Mesenchymal stem cell (in vitro differentiated cells and primary cell): ENCODE measurements around the gene TMPO.
"Not testable (repeated sequence)": the region's sequence is repeated elsewhere in the genome, so short reads cannot be mapped to it uniquely, and the experiment has no call there.

Experiments used
- DNase-seq: peaks from one replicate; pipeline ENCODE4 v3.0.0-alpha.2; 2013
- H2AFZ ChIP-seq: one replicate; pipeline ENCODE4 v1.6.1; 2013; ENCODE audit warnings: low read depth, mild to moderate bottlenecking, control low read depth, inconsistent platforms, low read length, moderate library complexity
- H2AK5ac ChIP-seq: 2 replicates; pipeline ENCODE4 v1.6.1; 2013; ENCODE audit warnings: low read length, moderate library complexity, mild to moderate bottlenecking, inconsistent platforms; ENCODE audit not compliant: severe bottlenecking
- H2BK120ac ChIP-seq: one replicate; pipeline ENCODE4 v1.6.1; 2013; ENCODE audit warnings: low read depth, mild to moderate bottlenecking, inconsistent platforms, low read length, moderate library complexity
- H2BK12ac ChIP-seq, 2 experiments: one replicate each; pipeline ENCODE4 v1.6.1; 2013; ENCODE audit warnings: inconsistent platforms in 2 of 2, low read length in 2 of 2, mild to moderate bottlenecking in 2 of 2, moderate library complexity in 2 of 2, control low read depth in 1 of 2
- H2BK15ac ChIP-seq: one replicate; pipeline ENCODE4 v1.6.1; 2013; ENCODE audit warnings: mild to moderate bottlenecking, low read depth, inconsistent platforms; ENCODE audit not compliant: poor library complexity, severe bottlenecking
- H2BK5ac ChIP-seq: 2 replicates; pipeline ENCODE4 v1.6.1; 2013; ENCODE audit warnings: low read depth, mild to moderate bottlenecking, low read length, control low read depth, inconsistent platforms; ENCODE audit not compliant: poor library complexity, severe bottlenecking
- H3K14ac ChIP-seq, 2 experiments: one replicate each; pipeline ENCODE4 v1.6.1; 2013; ENCODE audit warnings: inconsistent platforms in 2 of 2, low read length in 2 of 2, control low read depth in 1 of 2, mild to moderate bottlenecking in 1 of 2, moderate library complexity in 1 of 2
- H3K18ac ChIP-seq, 2 experiments: one replicate each; pipeline ENCODE4 v1.6.1; 2013; ENCODE audit warnings: inconsistent platforms in 2 of 2, low read length in 2 of 2, control low read depth in 1 of 2, low read depth in 1 of 2, mild to moderate bottlenecking in 1 of 2
- H3K23ac ChIP-seq, 2 experiments: one replicate each; pipeline ENCODE4 v1.6.1; 2013; ENCODE audit warnings: inconsistent platforms in 2 of 2, low read length in 2 of 2, mild to moderate bottlenecking in 2 of 2, moderate library complexity in 2 of 2, control low read depth in 1 of 2
- H3K27ac ChIP-seq: 2 replicates; pipeline ENCODE4 v1.5.1; 2013; ENCODE audit warnings: mild to moderate bottlenecking, moderate library complexity, low read length, control low read depth, inconsistent platforms; ENCODE audit not compliant: poor library complexity, severe bottlenecking
- H3K27me3 ChIP-seq, 2 experiments: 2 replicates each; pipeline versions ENCODE4 v1.6.1 to v1.7.0; 2013; ENCODE audit warnings: low read length in 2 of 2, mild to moderate bottlenecking in 2 of 2, moderate library complexity in 2 of 2, control low read depth in 1 of 2, inconsistent platforms in 1 of 2; ENCODE audit not compliant: control insufficient read depth in 1 of 2, insufficient read depth in 1 of 2
- H3K36me3 ChIP-seq, 2 experiments: 2 replicates each; pipeline versions ENCODE4 v1.6.1 to v1.7.0; 2013; ENCODE audit warnings: low read length in 2 of 2, control low read depth in 1 of 2, inconsistent platforms in 1 of 2, low read depth in 1 of 2, mild to moderate bottlenecking in 1 of 2; ENCODE audit not compliant: insufficient read depth in 2 of 2, control insufficient read depth in 1 of 2
- H3K4ac ChIP-seq, 2 experiments: one replicate each; pipeline ENCODE4 v1.6.1; 2013; ENCODE audit warnings: inconsistent platforms in 2 of 2, low read length in 2 of 2, mild to moderate bottlenecking in 2 of 2, moderate library complexity in 2 of 2, control low read depth in 1 of 2, low read depth in 1 of 2
- H3K4me1 ChIP-seq: 2 replicates; pipeline ENCODE4 v1.6.1; 2013; ENCODE audit warnings: low read depth, low read length, control low read depth; ENCODE audit not compliant: control insufficient read depth, insufficient read depth
- H3K4me2 ChIP-seq: 2 replicates; pipeline ENCODE4 v1.6.1; 2013; ENCODE audit warnings: low read length, mild to moderate bottlenecking, inconsistent platforms; ENCODE audit not compliant: poor library complexity, severe bottlenecking
- H3K4me3 ChIP-seq, 2 experiments: 2 replicates each; pipeline versions ENCODE4 v1.5.1 to v1.7.0; 2013; ENCODE audit warnings: low read length in 2 of 2, mild to moderate bottlenecking in 2 of 2, control low read depth in 1 of 2, low read depth in 1 of 2; ENCODE audit not compliant: insufficient read depth in 1 of 2
- H3K79me1 ChIP-seq: replicated peaks from 2 replicates; pipeline ENCODE4 v1.6.1; 2013; ENCODE audit warnings: mild to moderate bottlenecking, control low read depth, low read length, inconsistent platforms; ENCODE audit not compliant: poor library complexity, severe bottlenecking
- H3K9ac ChIP-seq: 2 replicates; pipeline ENCODE4 v1.7.0; 2013; ENCODE audit warnings: mild to moderate bottlenecking, low read length, moderate library complexity
- H3K9me3 ChIP-seq: 2 replicates; pipeline ENCODE4 v1.7.0; 2013; ENCODE audit warnings: mild to moderate bottlenecking, low read length; ENCODE audit not compliant: control insufficient read depth
- H4K8ac ChIP-seq: one replicate; pipeline ENCODE4 v1.6.1; 2013; ENCODE audit warnings: inconsistent platforms, mild to moderate bottlenecking, low read length, moderate library complexity
- H4K91ac ChIP-seq: one replicate; pipeline ENCODE4 v1.6.1; 2013; ENCODE audit warnings: mild to moderate bottlenecking, low read length, inconsistent platforms
- WGBS: methylation state at CpG from one replicate; pipeline ENCODE4 v1.1.7; 2013; ENCODE audit warnings: mixed read lengths; 5-methylcytosine and 5-hydroxymethylcytosine counted together

TMPO gene

DNA sequence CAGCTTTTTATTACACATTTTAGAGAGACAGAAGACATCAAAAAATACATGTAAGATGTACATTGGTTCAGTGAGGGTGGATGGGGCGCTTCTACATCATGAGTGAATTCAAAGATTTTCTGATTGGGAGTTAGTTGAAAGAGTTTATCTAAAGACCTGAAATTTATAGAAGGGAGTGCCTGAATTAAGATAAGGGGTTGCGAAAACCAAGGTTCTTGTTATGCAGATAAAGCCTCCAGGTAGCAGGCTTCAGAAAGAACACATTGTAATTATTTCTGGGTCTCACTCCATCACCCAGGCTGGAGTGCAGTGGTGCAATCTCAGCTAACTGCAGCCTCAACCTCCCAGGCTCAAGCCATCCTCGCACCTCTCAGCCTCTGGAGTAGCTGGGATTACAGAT is 26.2 kb upstream of the TMPO start:
- no peaks in the 10 kb centered on the region for H3K79me1 ChIP-seq
- no peak for DNase-seq
- peaks cover 6% of the 10 kb centered on the region for H3K9me3 ChIP-seq
- H2BK15ac ChIP-seq: no peak overlapping the region
- H2AK5ac ChIP-seq: peak overlapping the region; percentile 73
- H4K91ac ChIP-seq: no peak overlapping the region
- no peaks in the 10 kb centered on the region for H3K36me3 ChIP-seq
- H3K27me3 ChIP-seq: no peaks in the 10 kb centered on the region
- H3K4ac ChIP-seq: no peak overlapping the region
- no peak overlapping the region for H3K14ac ChIP-seq
- no peak overlapping the region for H2BK120ac ChIP-seq
- 94% methylated on average over 3 of the region's 3 CpGs for WGBS
- H2BK12ac ChIP-seq: no peak overlapping the region
- H2AFZ ChIP-seq: no peak overlapping the region
- H2BK5ac ChIP-seq: no peak overlapping the region
- H3K27ac ChIP-seq: no peak overlapping the region
- H3K4me3 ChIP-seq: no peak overlapping the region
- H3K9ac ChIP-seq: no peak overlapping the region
- no peak overlapping the region for H3K4me2 ChIP-seq
- H3K18ac ChIP-seq: no peak overlapping the region
- peaks cover 3% of the 10 kb centered on the region for H3K4me1 ChIP-seq
- no peak overlapping the region for H3K23ac ChIP-seq
- no peak overlapping the region for H4K8ac ChIP-seq

GRCh38 chr12:98490501-98491453 is 24.6 kb upstream of the TMPO start:
- peak overlapping the region; percentile 19 for H2AK5ac ChIP-seq
- peak overlapping the region; percentile 69 for H3K9ac ChIP-seq

GRCh38 chr12:98492580-98493140 is 22.7 kb upstream of the TMPO start:
- H3K27ac ChIP-seq: no peak overlapping the region

More at GRCh38 chr12:98490501-98491453, 24.6 kb upstream of the TMPO start:
- H3K36me3 ChIP-seq: no peaks in the 10 kb centered on the region
- no peaks in the 10 kb centered on the region for H3K27me3 ChIP-seq
- H3K4me2 ChIP-seq: no peak overlapping the region
- peak; percentile 87 for DNase-seq
- H2BK12ac ChIP-seq: no peak overlapping the region
- H4K91ac ChIP-seq: no peak overlapping the region
- peak overlapping the region; percentile 87 for H3K27ac ChIP-seq
- H2BK120ac ChIP-seq: no peak overlapping the region
- peak overlapping the region in 1 of 2 experiments; percentile 6 for H3K18ac ChIP-seq
- H3K4me3 ChIP-seq: no peak overlapping the region
- peak overlapping the region; percentile 69 for H4K8ac ChIP-seq
- H3K9me3 ChIP-seq: no peaks in the 10 kb centered on the region
- no peaks in the 10 kb centered on the region for H3K79me1 ChIP-seq
- H2BK15ac ChIP-seq: no peak overlapping the region
- no peak overlapping the region for H3K23ac ChIP-seq
- H3K4ac ChIP-seq: peak overlapping the region in 1 of 2 experiments; percentile 67
- peak overlapping the region; percentile 88 for H2BK5ac ChIP-seq
- H2AFZ ChIP-seq: peak overlapping the region; percentile 39
- H3K14ac ChIP-seq: no peak overlapping the region
- WGBS: 20% methylated on average over 13 of the region's 14 CpGs
- H3K4me1 ChIP-seq: peaks cover 3% of the 10 kb centered on the region

DNA sequence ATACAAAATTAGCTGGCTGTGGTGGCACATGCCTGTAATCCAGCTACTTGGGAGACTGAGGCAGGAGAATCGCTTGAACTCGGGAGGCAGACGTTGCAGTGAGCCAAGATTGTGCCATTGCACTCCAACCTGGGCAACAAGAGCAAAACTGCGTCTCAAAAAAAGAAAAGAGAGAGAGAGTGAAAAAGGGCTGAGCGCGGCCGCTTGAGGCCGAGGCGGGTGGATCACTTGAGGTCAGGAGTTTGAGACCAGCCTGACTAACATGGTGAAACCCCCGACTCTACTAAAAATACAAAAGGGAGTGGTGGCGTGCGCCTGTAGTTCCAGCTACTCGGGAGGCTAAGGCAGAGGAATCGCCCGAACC is 14.1 kb upstream of the TMPO start:
- not testable (repeated sequence) for H3K14ac ChIP-seq, H3K18ac ChIP-seq, H2AK5ac ChIP-seq, H3K79me1 ChIP-seq, H3K36me3 ChIP-seq, H3K4me3 ChIP-seq, H2BK15ac ChIP-seq, H2BK12ac ChIP-seq, H4K8ac ChIP-seq, H3K27me3 ChIP-seq, H2BK120ac ChIP-seq, H3K4ac ChIP-seq, DNase-seq, H3K4me1 ChIP-seq, H3K23ac ChIP-seq, H2AFZ ChIP-seq, H2BK5ac ChIP-seq, H3K9ac ChIP-seq, H4K91ac ChIP-seq, H3K4me2 ChIP-seq, H3K9me3 ChIP-seq
- 98% methylated on average over 13 of the region's 15 CpGs for WGBS
- H3K27ac ChIP-seq: peak overlapping the region; percentile 94

More at GRCh38 chr12:98492580-98493140, 22.7 kb upstream of the TMPO start:
- Histone ChIP-seq H2AK5ac (peak overlapping the region; percentile 98), H2BK120ac (no peak overlapping the region), H2BK15ac (no peak overlapping the region), H3K4me3 (no peak overlapping the region), H3K9me3 (no peaks in the 10 kb centered on the region), H4K91ac (no peak overlapping the region), H2BK5ac (no peak overlapping the region), H4K8ac (no peak overlapping the region), H2BK12ac (no peak overlapping the region), H3K14ac (no peak overlapping the region), H3K4ac (no peak overlapping the region), H3K4me1 (peaks cover 3% of the 10 kb centered on the region), H2AFZ (no peak overlapping the region), H3K18ac (no peak overlapping the region), H3K23ac (no peak overlapping the region), H3K27me3 (no peaks in the 10 kb centered on the region), H3K9ac (no peak overlapping the region), H3K79me1 (no peaks in the 10 kb centered on the region), H3K36me3 (no peaks in the 10 kb centered on the region), H3K4me2 (no peak overlapping the region)
- WGBS: 71% methylated on average over 4 of the region's 4 CpGs
- no peak for DNase-seq
